RWPE1 (cell line): Measurements from ENCODE around the gene DNAJB6.
"Not testable (repeated sequence)": the region's sequence is repeated elsewhere in the genome, so short reads cannot be mapped to it uniquely, and the experiment has no call there.

Experiments used
- CTCF ChIA-PET: fragments of 350-600 bp; sonication (Branson Sonifier 250); formaldehyde crosslinking; extraction: SDS; loops from one replicate; lab custom pipeline; 2021; lab: Yijun Ruan, JAX
- POLR2A ChIA-PET: fragments of 400-600 bp; formaldehyde crosslinking; extraction: SDS; loops from one replicate; lab custom pipeline; 2020; ENCODE audit warnings: antibody characterized with exemption; ENCODE audit not compliant: low non-redundant PET; lab: Yijun Ruan, JAX
- DNase-seq: peaks from one replicate; pipeline ENCODE4 v3.0.0; 2012; ENCODE audit warnings: low spot score
- H3K27ac ChIP-seq: fragments of 450-650 bp; 2 replicates; pipeline ENCODE4 v1.5.1; 2017
- TF ChIP-seq, protein P1 (sequence below): fragments of 450-650 bp; conservative IDR thresholded peaks from 2 replicates; pipeline ENCODE4 v1.5.1; 2017; ENCODE audit warnings: low read depth, mild to moderate bottlenecking

Gene DNAJB6

DNA sequence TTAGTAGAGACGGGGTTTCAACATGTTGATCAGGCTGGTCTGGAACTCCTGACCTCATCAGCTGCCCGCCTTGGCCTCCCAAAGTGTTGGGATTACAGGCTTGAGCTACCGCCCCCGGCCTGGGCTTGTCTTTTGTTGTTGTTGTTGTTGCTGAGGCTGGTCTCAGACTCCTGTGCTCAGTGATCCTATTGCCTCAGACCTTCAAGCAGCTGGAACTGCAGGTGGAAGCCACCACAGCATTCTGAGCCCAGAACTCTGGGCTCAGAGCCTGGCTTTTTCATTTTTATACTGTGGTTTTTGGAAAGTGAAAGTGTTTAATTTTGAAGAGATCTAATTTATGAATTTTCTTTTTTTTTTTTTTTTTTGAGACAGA lies 16.2 kb upstream of the DNAJB6 start:
- POLR2A ChIA-PET: no interaction called here
- CTCF ChIA-PET: no interaction called here
- no peak for DNase-seq
- TF ChIP-seq, protein P1, sequence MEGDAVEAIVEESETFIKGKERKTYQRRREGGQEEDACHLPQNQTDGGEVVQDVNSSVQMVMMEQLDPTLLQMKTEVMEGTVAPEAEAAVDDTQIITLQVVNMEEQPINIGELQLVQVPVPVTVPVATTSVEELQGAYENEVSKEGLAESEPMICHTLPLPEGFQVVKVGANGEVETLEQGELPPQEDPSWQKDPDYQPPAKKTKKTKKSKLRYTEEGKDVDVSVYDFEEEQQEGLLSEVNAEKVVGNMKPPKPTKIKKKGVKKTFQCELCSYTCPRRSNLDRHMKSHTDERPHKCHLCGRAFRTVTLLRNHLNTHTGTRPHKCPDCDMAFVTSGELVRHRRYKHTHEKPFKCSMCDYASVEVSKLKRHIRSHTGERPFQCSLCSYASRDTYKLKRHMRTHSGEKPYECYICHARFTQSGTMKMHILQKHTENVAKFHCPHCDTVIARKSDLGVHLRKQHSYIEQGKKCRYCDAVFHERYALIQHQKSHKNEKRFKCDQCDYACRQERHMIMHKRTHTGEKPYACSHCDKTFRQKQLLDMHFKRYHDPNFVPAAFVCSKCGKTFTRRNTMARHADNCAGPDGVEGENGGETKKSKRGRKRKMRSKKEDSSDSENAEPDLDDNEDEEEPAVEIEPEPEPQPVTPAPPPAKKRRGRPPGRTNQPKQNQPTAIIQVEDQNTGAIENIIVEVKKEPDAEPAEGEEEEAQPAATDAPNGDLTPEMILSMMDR: no peak
- peak overlapping the region; percentile 89 for H3K27ac ChIP-seq

DNA sequence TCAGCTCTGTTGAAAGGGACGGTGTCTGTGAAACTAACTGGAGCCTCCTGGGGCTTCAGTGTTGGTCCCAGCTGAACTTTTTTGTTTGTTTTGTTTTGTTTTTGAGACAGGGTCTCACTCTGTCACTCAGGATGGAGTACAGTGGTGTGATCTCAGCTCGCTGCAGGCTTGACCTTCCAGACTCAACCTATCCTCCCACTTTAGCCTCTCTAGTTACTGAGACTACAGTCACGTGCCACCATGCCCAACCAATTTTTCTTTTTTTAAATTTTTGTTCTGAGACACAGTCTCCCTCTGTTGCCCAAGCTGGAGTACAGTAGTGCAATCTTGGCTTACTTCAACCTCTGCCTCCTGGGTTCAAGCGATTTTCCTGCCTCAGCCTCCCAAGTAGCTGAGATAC lies 13.4 kb upstream of the DNAJB6 start:
- CTCF ChIA-PET: interaction anchor here (0.9 kb wide), 1 partner anchor 50 kb away, joined by 3 read pairs; no protein-coding TSS in a partner anchor
- POLR2A ChIA-PET: interaction anchor here (0.6 kb wide), 1 partner anchor 32 kb away, joined by 10 read pairs; no protein-coding TSS in a partner anchor
- TF ChIP-seq, protein P1: no peak
- no peak for DNase-seq
- H3K27ac ChIP-seq: no peak overlapping the region

DNA sequence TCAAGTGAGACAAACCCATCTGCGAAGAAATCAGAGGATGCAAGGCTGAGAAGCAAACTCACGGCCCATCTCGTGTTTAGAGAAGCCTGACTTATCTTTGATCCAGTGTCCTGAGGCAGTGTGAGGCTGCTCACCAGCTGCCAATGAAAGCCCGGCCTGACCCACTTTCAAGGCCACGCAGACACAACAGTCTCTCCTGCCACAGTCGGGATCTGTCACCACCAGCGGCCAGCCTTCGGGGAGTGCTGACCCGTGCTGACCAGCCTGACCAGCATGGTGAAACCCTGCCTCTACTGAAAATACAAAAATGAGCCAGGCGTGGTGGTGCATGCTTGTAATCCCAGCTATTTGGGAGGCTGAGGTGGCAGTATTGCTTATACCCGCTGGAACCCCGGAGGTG lies 7.4 kb upstream of the DNAJB6 start:
- no peak overlapping the region for H3K27ac ChIP-seq
- ChIA-PET POLR2A (no interaction called here), CTCF (interaction anchor here (0.6 kb wide), 1 partner anchor 57 kb away, joined by 4 read pairs; no protein-coding TSS in a partner anchor)
- TF ChIP-seq, protein P1: no peak
- DNase-seq: no peak

DNA sequence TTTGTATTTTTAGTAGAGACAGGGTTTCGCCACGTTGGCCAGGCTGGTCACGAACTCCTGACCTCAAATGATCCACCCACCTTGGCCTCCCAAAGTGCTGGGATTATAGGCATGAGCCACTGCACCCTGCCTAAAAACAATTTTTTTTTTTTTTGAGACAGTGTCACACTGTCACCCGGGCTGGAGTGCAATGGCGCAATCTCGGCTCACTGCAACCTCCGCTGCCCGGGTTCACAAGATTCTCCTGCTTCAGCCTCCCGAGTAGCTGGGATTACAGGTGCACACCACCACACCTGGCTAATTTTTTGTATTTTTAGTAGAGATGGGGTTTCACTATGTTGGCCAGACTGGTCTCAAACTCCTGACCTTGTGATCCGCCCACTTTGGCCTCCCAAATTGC lies 6.2 kb upstream of the DNAJB6 start:
- DNase-seq, H3K27ac ChIP-seq, POLR2A ChIA-PET: not testable (repeated sequence)
- CTCF ChIA-PET: interaction anchor here (0.6 kb wide), 2 partner anchors 87 to 104 kb away, joined by 3 to 4 read pairs; no protein-coding TSS in a partner anchor

DNA sequence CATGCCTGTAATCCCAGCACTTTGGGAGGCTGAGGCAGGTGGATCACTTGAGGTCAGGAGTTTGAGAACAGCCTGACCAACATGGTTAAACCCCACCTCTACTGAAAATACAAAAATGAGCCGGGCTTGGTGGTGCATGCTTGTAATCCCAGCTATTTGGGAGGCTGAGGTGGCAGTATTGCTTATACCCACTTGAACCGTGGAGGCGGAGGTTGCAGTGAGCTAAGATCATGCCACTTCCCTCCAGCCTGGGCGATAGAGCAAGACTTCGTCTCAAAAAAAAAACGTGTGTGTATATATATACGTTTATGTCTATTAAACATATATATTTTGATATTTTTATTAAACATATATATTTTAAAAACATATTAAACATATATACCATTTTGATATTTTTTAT lies 5.8 kb upstream of the DNAJB6 start:
- POLR2A ChIA-PET: not testable (repeated sequence)

DNA sequence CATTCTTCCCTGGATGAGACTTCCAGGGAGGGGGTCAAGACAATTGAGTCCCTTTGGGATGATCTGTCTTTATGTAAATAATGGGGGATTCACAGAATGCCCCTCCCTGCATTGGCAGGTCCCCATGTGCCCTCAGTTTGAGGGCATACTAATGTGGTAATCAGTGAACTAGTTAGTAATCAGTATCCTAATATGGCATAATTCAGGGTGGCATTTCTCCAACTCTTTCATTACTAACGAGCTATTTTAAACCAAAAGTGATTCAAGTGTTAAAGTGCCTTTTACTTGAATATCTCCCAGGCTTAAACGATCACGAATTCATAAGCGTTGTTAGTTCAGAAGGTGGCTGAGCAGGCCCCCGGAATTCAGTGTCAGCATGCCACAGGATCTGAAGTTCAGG lies 1.6 kb upstream of the DNAJB6 start:
- TF ChIP-seq, protein P1: no peak
- CTCF ChIA-PET: no interaction called here
- DNase-seq: no peak
- no peak overlapping the region for H3K27ac ChIP-seq
- POLR2A ChIA-PET: no interaction called here

More for the DNA sequence above, 5.8 kb upstream of the DNAJB6 start:
- not testable (repeated sequence) for H3K27ac ChIP-seq, DNase-seq
- CTCF ChIA-PET: interaction anchor here (0.6 kb wide), 1 partner anchor 105 kb away, joined by 3 read pairs; no protein-coding TSS in a partner anchor

DNA sequence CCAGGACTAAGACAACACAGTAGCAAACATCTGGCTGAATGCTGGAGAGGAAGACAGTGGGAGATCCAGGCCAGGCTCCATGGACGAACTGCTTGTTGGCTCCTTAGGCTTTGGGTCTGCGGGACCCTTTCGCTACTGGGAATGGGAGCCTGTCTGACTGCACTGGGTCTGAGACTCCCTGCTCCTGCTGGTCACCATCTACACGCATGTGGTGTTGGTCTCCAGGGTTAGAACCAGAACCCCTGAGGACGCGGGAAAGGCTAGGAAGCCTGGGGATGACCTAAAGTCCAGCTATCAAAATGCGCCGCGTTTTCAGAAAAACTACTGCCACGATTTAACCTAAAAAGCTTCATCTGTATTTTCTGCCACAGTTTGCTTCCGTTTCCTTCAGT lies 817 bp upstream of the DNAJB6 start:
- TF ChIP-seq, protein P1: no peak
- no peak for DNase-seq
- ChIA-PET POLR2A (no interaction called here), CTCF (no interaction called here)
- H3K27ac ChIP-seq: peak overlapping the region; percentile 92
